GM23338 (cell line): ENCODE measurements around the gene TMEM242. TPM values are rescaled to one million over a fixed set of nuclear protein-coding genes. Genes with fewer than 3 reads are reported as not detected.

Source experiments
- ATAC-seq: fragments of 200-7000 bp; cut with Tn5 transposase; 3 replicates; pipeline ENCODE4 v1.9.1; 2020
- DNase-seq: peaks from one replicate; pipeline ENCODE4 v3.0.0-alpha.2; 2015; ENCODE audit warnings: low spot score
- H2AFZ ChIP-seq: fragments of 200-600 bp; sonication (generic); 2 replicates; pipeline ENCODE4 v1.8.0; 2016; ENCODE audit warnings: antibody characterized with exemption, mild to moderate bottlenecking, moderate library complexity
- H3F3A ChIP-seq: fragments of 200-600 bp; sonication (generic); replicated peaks from 2 replicates; pipeline ENCODE4 v1.8.0; 2017; ENCODE audit warnings: antibody characterized with exemption, mixed run types, low read depth
- H3K27ac ChIP-seq: fragments of 200-600 bp; sonication (generic); 2 replicates; pipeline ENCODE4 v1.6.1; 2016; ENCODE audit warnings: low read depth
- H3K27me3 ChIP-seq: fragments of 200-600 bp; sonication (generic); 2 replicates; pipeline ENCODE4 v1.8.0; 2016; ENCODE audit warnings: mild to moderate bottlenecking, mixed run types, moderate library complexity; ENCODE audit not compliant: insufficient read depth
- H3K36me3 ChIP-seq: fragments of 200-600 bp; sonication (generic); 2 replicates; pipeline ENCODE4 v1.8.0; 2016; ENCODE audit warnings: mild to moderate bottlenecking; ENCODE audit not compliant: insufficient read depth
- H3K4me1 ChIP-seq: fragments of 200-600 bp; sonication (generic); 2 replicates; pipeline ENCODE4 v1.8.0; 2016; ENCODE audit warnings: mild to moderate bottlenecking, moderate library complexity; ENCODE audit not compliant: insufficient read depth
- H3K4me2 ChIP-seq: fragments of 200-600 bp; sonication (generic); 2 replicates; pipeline ENCODE4 v1.7.1; 2017; ENCODE audit warnings: mixed run types
- H3K4me3 ChIP-seq: fragments of 200-600 bp; sonication (generic); 2 replicates; pipeline ENCODE4 v1.6.1; 2016; ENCODE audit warnings: mixed run types
- H3K79me2 ChIP-seq: fragments of 200-600 bp; sonication (generic); replicated peaks from 2 replicates; pipeline ENCODE4 v1.8.0; 2017; ENCODE audit warnings: mild to moderate bottlenecking; ENCODE audit not compliant: insufficient read depth
- H3K9me2 ChIP-seq: fragments of 200-600 bp; sonication (generic); 2 replicates; pipeline ENCODE4 v1.8.0; 2017; ENCODE audit not compliant: insufficient read depth
- H4K20me1 ChIP-seq: fragments of 200-600 bp; sonication (generic); replicated peaks from 2 replicates; pipeline ENCODE4 v1.8.0; 2017; ENCODE audit warnings: mild to moderate bottlenecking; ENCODE audit not compliant: insufficient read depth
- H3K27ac Mint-ChIP-seq: 2 replicates; pipeline ENCODE4 v1.8.0; 2020; ENCODE audit warnings: inconsistent platforms, mild to moderate bottlenecking, moderate library complexity, mixed read lengths
- H3K27me3 Mint-ChIP-seq: 3 replicates; pipeline ENCODE4 v1.8.0; 2022; ENCODE audit warnings: low read depth, mild to moderate bottlenecking, moderate library complexity, mixed read lengths, inconsistent platforms; ENCODE audit not compliant: insufficient read depth, poor library complexity
- H3K36me3 Mint-ChIP-seq: 3 replicates; pipeline ENCODE4 v1.8.0; 2021; ENCODE audit warnings: low read depth, mild to moderate bottlenecking, inconsistent platforms, moderate library complexity, mixed read lengths
- H3K4me1 Mint-ChIP-seq: 3 replicates; pipeline ENCODE4 v1.8.0; 2020; ENCODE audit warnings: mild to moderate bottlenecking, inconsistent platforms, mixed read lengths
- H3K4me3 Mint-ChIP-seq: 3 replicates; pipeline ENCODE4 v1.8.0; 2021; ENCODE audit warnings: moderate library complexity, mild to moderate bottlenecking, inconsistent platforms, mixed read lengths
- H3K9me3 Mint-ChIP-seq: 3 replicates; pipeline ENCODE4 v1.8.0; 2020; ENCODE audit warnings: moderate library complexity, mild to moderate bottlenecking, inconsistent platforms, mixed read lengths
- CREB1 ChIP-seq: fragments of 250-450 bp; sonication (Bioruptor Pico); IDR thresholded peaks from 2 replicates; pipeline ENCODE4 v1.5.0; 2020; ENCODE audit warnings: low read depth, mild to moderate bottlenecking, moderate library complexity
- CTCF ChIP-seq, 2 experiments: fragments of 200-600 bp in 1 of 2; sonication (generic) in 1 of 2; conservative IDR thresholded peaks; 2 replicates each; pipeline versions ENCODE4 v1.5.1 to v1.6.1; 2016 to 2017; ENCODE audit warnings: antibody characterized with exemption in 2 of 2, low read depth in 2 of 2, mild to moderate bottlenecking in 2 of 2, moderate library complexity in 1 of 2
- ETS1 ChIP-seq: IDR thresholded peaks from 2 replicates; pipeline ENCODE4 v1.6.1; 2016; ENCODE audit warnings: antibody characterized with exemption
- NANOG ChIP-seq: IDR thresholded peaks from 2 replicates; pipeline ENCODE4 v1.6.1; 2016; ENCODE audit warnings: antibody characterized with exemption, borderline replicate concordance
- POLR2AphosphoS5 ChIP-seq: IDR thresholded peaks from 2 replicates; pipeline ENCODE4 v1.6.1; 2016; ENCODE audit warnings: antibody characterized with exemption, low read depth
- polyA plus RNA-seq: library from polyadenylated mRNA; unstranded; fragments of >200 nt; fragmentation: Nextera tagmentation; extraction: Ambion mirVana; gene quantifications from 2 replicates; pipeline ENCODE4 v1.2.1, GENCODE V29; 2016
- total RNA-seq: library from RNA; depleted of rRNA; stranded (reverse); fragments of >200 nt; shearing (Covaris generic); gene quantifications from 2 replicates; pipeline ENCODE4 v1.2.3, GENCODE V29; 2014

The TMEM242 gene
- total and polyA plus RNA-seq, 2 experiments from 2014 or later = 3.7 to 9.7 TPM

GRCh38 chr6:157248264-157248663, 75.1 kb downstream of the TMEM242 start:
- no peaks in the 10 kb centered on the region for H3K9me2 ChIP-seq
- H3K27ac Mint-ChIP-seq = no peak overlapping the region
- DNase-seq (no peak), ATAC-seq (no peak)
- H3K4me1 Mint-ChIP-seq = no peaks in the 10 kb centered on the region; the same call in 2 of the 3 replicates
- H3K36me3 Mint-ChIP-seq = no peaks in the 10 kb centered on the region
- no peak overlapping the region for H2AFZ ChIP-seq
- H3K27ac ChIP-seq = no peak overlapping the region
- H3K4me1 ChIP-seq = no peaks in the 10 kb centered on the region
- no peaks in the 10 kb centered on the region for H3F3A ChIP-seq
- no peaks in the 10 kb centered on the region for H3K27me3 ChIP-seq
- peaks cover 1% of the 10 kb centered on the region for H3K27me3 Mint-ChIP-seq
- no peak overlapping the region for H3K4me3 ChIP-seq
- TF ChIP-seq CTCF (conservative IDR thresholded peaks at IDR 0.05; ENCODE audit: low read depth in 2 of 2) (no peak), CREB1 (CRISPR knock-in tag) (no peak), ETS1 (no peak), NANOG (no peak)
- H3K4me3 Mint-ChIP-seq = no peak overlapping the region
- no peaks in the 10 kb centered on the region for H3K79me2 ChIP-seq
- 0 out of 3 replicates have a peak, but pooled peaks cover 2% of the 10 kb centered on the region for H3K9me3 Mint-ChIP-seq
- H3K4me2 ChIP-seq = no peak overlapping the region
- H4K20me1 ChIP-seq = no peaks in the 10 kb centered on the region
- no peaks in the 10 kb centered on the region for H3K36me3 ChIP-seq

- Histone ChIP-seq H3K27ac (no peak overlapping the region), H2AFZ (peak overlapping the region; percentile 80; the same call in 1 of the 2 replicates), H4K20me1 (no peaks in the 10 kb centered on the region), H3F3A (no peaks in the 10 kb centered on the region), H3K4me1 (no peaks in the 10 kb centered on the region), H3K36me3 (no peaks in the 10 kb centered on the region), H3K9me2 (no peaks in the 10 kb centered on the region), H3K27me3 (no peaks in the 10 kb centered on the region), H3K79me2 (no peaks in the 10 kb centered on the region), H3K4me3 (no peak overlapping the region), H3K4me2 (no peak overlapping the region)
- DNase-seq = peak; percentile 60
- Mint-ChIP-seq H3K27ac (no peak overlapping the region), H3K9me3 (0 out of 3 replicates have a peak, but pooled peaks cover 2% of the 10 kb centered on the region), H3K27me3 (no peaks in the 10 kb centered on the region), H3K4me3 (no peak overlapping the region), H3K4me1 (no peaks in the 10 kb centered on the region; the same call in 2 of the 3 replicates), H3K36me3 (no peaks in the 10 kb centered on the region)
- TF ChIP-seq CTCF (conservative IDR thresholded peaks at IDR 0.05; ENCODE audit: low read depth in 2 of 2) (peak; percentile 22 to 69; a peak in 3 of 4 replicates), POLR2AphosphoS5 (no peak)
- peak; percentile 69 for ATAC-seq
Measured at GRCh38 chr6:157246771-157247484, 76.4 kb downstream of the TMEM242 start.
